ENCODE results near the gene DMRT1.
A peak's percentile ranks its signal among the peaks of the same experiment; 100 is the strongest.
"Not testable (repeated sequence)": the region's sequence is repeated elsewhere in the genome, so short reads cannot be mapped to it uniquely, and the experiment has no call there.

Gene DMRT1

GRCh38 chr9:998299-999110, 157.0 kb downstream of the DMRT1 start:
- DNase-seq (ENCODE audit: low spot score): not testable (repeated sequence)

- DNase-seq (ENCODE audit: low spot score): no peak
Measured at GRCh38 chr9:1001838-1002237, 160.3 kb downstream of the DMRT1 start.

GRCh38 chr9:1002678-1003077, 161.2 kb downstream of the DMRT1 start:
- no peak for DNase-seq (ENCODE audit: low spot score)

GRCh38 chr9:1005043-1005667, 163.7 kb downstream of the DMRT1 start:
- peak; percentile 67 for DNase-seq (ENCODE audit: low spot score)

- DNase-seq (ENCODE audit: low spot score): no peak
Measured at GRCh38 chr9:1007312-1007711, 165.8 kb downstream of the DMRT1 start.

- DNase-seq (ENCODE audit: low spot score): no peak
Measured at GRCh38 chr9:1008216-1008615, 166.7 kb downstream of the DMRT1 start.

GRCh38 chr9:1009101-1009707, 167.7 kb downstream of the DMRT1 start:
- peak; percentile 84 for DNase-seq (ENCODE audit: low spot score)

- no peak for DNase-seq (ENCODE audit: low spot score)
Measured at GRCh38 chr9:1013021-1013420, 171.5 kb downstream of the DMRT1 start.

- no peak for DNase-seq (ENCODE audit: low spot score)
Measured at GRCh38 chr9:1014225-1014624, 172.7 kb downstream of the DMRT1 start.

GRCh38 chr9:1014640-1015039, 173.1 kb downstream of the DMRT1 start:
- no peak for DNase-seq (ENCODE audit: low spot score)

- peak; percentile 45 for DNase-seq (ENCODE audit: low spot score)
Measured at GRCh38 chr9:1018121-1018520, 176.6 kb downstream of the DMRT1 start.

Data from AG20443 (cell line).